GM12878 (cell line): ENCODE results near the gene GID4. TPM values are rescaled to one million over a fixed set of nuclear protein-coding genes. Genes with fewer than 3 reads are reported as not detected.

Experiments used
- ATAC-seq: fragments of 200-7000 bp; cut with Tn5 transposase; 3 replicates; pipeline ENCODE4 v1.9.1; 2020; ENCODE audit warnings: mild to moderate bottlenecking, moderate library complexity
- BruUV-seq: library from RNA; stranded (reverse); fragments of 400-500 nt; replicated peaks from 2 replicates; lab custom pipeline; 2021; lab: Mats Ljungman, UMichigan
- CTCF ChIA-PET: fragments of 300-600 bp; sonication (Branson Sonifier 250); formaldehyde crosslinking; extraction: SDS; loops from one replicate; lab custom pipeline; 2021; ENCODE audit warnings: inconsistent platforms; lab: Yijun Ruan, JAX
- POLR2A ChIA-PET: fragments of 350-600 bp; formaldehyde crosslinking; extraction: SDS; loops from one replicate; lab custom pipeline; 2021; ENCODE audit warnings: inconsistent platforms; lab: Charles Lee
- RAD21 ChIA-PET: fragments of 300-600 bp; sonication (Branson Sonifier 250); formaldehyde crosslinking; loops from one replicate; lab custom pipeline; 2023; ENCODE audit warnings: antibody characterized with exemption; ENCODE audit not compliant: unreplicated experiment; lab: Charles Lee
- SMC1A ChIA-PET: fragments of 300-600 bp; sonication (Branson Sonifier 250); formaldehyde crosslinking; loops from one replicate; lab custom pipeline; 2023; ENCODE audit not compliant: unreplicated experiment, uncharacterized antibody; lab: Charles Lee
- DNase-seq: peaks from one replicate; pipeline ENCODE4 v3.0.0-alpha.2; 2011; ENCODE audit warnings: low read depth, low spot score
- FAIRE-seq: peaks from 3 replicates; lab custom pipeline; 2011; peaks lifted over from hg19 to GRCh38; lab: Jason Lieb, UNC
- H2AFZ ChIP-seq: 2 replicates; pipeline ENCODE4 v1.6.0; 2011; ENCODE audit warnings: low read depth, low read length, control low read depth; ENCODE audit not compliant: control insufficient read depth
- H3K27ac ChIP-seq: 2 replicates; pipeline ENCODE4 v1.5.1; 2011; ENCODE audit warnings: control low read depth; ENCODE audit not compliant: control insufficient read depth, insufficient read depth
- H3K27me3 ChIP-seq, 2 experiments: replicated peaks in 1 of 2; 2 replicates each; pipeline versions ENCODE4 v1.6.0 to v1.6.1; 2011; ENCODE audit warnings: low read length in 1 of 2; ENCODE audit not compliant: control insufficient read depth in 2 of 2, insufficient read depth in 2 of 2
- H3K36me3 ChIP-seq, 2 experiments: 2 replicates each; pipeline ENCODE4 v1.5.1; 2011; ENCODE audit warnings: low read length in 1 of 2; ENCODE audit not compliant: control insufficient read depth in 2 of 2, insufficient read depth in 2 of 2
- H3K4me1 ChIP-seq: 2 replicates; pipeline ENCODE4 v1.6.1; 2011; ENCODE audit warnings: mild to moderate bottlenecking, low read length, moderate library complexity, mixed read lengths; ENCODE audit not compliant: control insufficient read depth, insufficient read depth
- H3K4me2 ChIP-seq: 2 replicates; pipeline ENCODE4 v1.6.0; 2011; ENCODE audit warnings: control low read depth; ENCODE audit not compliant: control insufficient read depth, insufficient read depth
- H3K4me3 ChIP-seq: fragments of 200-600 bp; sonication (generic); 2 replicates; pipeline ENCODE4 v1.5.1; 2016
- H3K79me2 ChIP-seq: 2 replicates; pipeline ENCODE4 v1.6.0; 2011; ENCODE audit warnings: low read length; ENCODE audit not compliant: control insufficient read depth, insufficient read depth
- H3K9ac ChIP-seq: 2 replicates; pipeline ENCODE4 v1.8.0; 2011; ENCODE audit warnings: low read length, control low read depth, mixed read lengths; ENCODE audit not compliant: control insufficient read depth, insufficient read depth
- H3K9me3 ChIP-seq: replicated peaks from 3 replicates; pipeline ENCODE4 v1.5.1; 2011; ENCODE audit warnings: mild to moderate bottlenecking, low read length; ENCODE audit not compliant: control insufficient read depth, insufficient read depth
- H4K20me1 ChIP-seq: 2 replicates; pipeline ENCODE4 v1.6.0; 2011; ENCODE audit not compliant: control insufficient read depth, insufficient read depth
- BCL3 ChIP-seq: IDR thresholded peaks from 2 replicates; pipeline ENCODE4 v1.6.1; 2011; ENCODE audit warnings: borderline replicate concordance, low read depth, mild to moderate bottlenecking, moderate library complexity, low read length; ENCODE audit not compliant: insufficient read depth, poor library complexity, severe bottlenecking
- CHD1 ChIP-seq: IDR thresholded peaks from 2 replicates; pipeline ENCODE4 v1.6.1; 2012; ENCODE audit warnings: low read depth, low read length, improper control_type of control experiment
- CTCF ChIP-seq, 3 experiments: IDR thresholded peaks in 2 of 3; conservative IDR thresholded peaks in 1 of 3; 2 replicates each; pipeline ENCODE4 v1.5.1; 2011; ENCODE audit warnings: low read depth in 3 of 3, low read length in 3 of 3, mild to moderate bottlenecking in 3 of 3, control low read depth in 2 of 3, moderate library complexity in 2 of 3, inconsistent platforms in 1 of 3, mixed read lengths in 1 of 3; ENCODE audit not compliant: control insufficient read depth in 2 of 3, insufficient read depth in 1 of 3; ENCODE audit errors: extremely low read depth in 1 of 3
- E4F1 ChIP-seq: fragments of 450-650 bp; IDR thresholded peaks from 2 replicates; pipeline ENCODE4 v1.6.1; 2018; ENCODE audit warnings: borderline replicate concordance, mild to moderate bottlenecking; ENCODE audit not compliant: partially characterized antibody
- ESRRA ChIP-seq: IDR thresholded peaks from 2 replicates; pipeline ENCODE4 v1.6.1; 2012; ENCODE audit warnings: mild to moderate bottlenecking, low read length, improper control_type of control experiment
- HDAC2 ChIP-seq: fragments of 200-600 bp; sonication (generic); IDR thresholded peaks from 2 replicates; pipeline ENCODE4 v1.6.1; 2017
- IRF4 ChIP-seq: IDR thresholded peaks from 2 replicates; pipeline ENCODE4 v1.6.1; 2011; ENCODE audit warnings: low read depth, low read length
- PRDM15 ChIP-seq: fragments of 450-650 bp; formaldehyde crosslinking; IDR thresholded peaks from 2 replicates; pipeline ENCODE4 v1.4.0; 2020; ENCODE audit warnings: mild to moderate bottlenecking, moderate library complexity
- RAD21 ChIP-seq: IDR thresholded peaks from 2 replicates; pipeline ENCODE4 v1.6.1; 2011; ENCODE audit warnings: mild to moderate bottlenecking, low read depth, low read length, moderate library complexity; ENCODE audit not compliant: insufficient read depth
- TCF12 ChIP-seq: IDR thresholded peaks from 2 replicates; pipeline ENCODE4 v1.6.1; 2011; ENCODE audit warnings: low read depth, mild to moderate bottlenecking, low read length
- USF2 ChIP-seq: IDR thresholded peaks from 2 replicates; pipeline ENCODE4 v1.6.1; 2011; ENCODE audit warnings: low read depth, low read length, improper control_type of control experiment, borderline replicate concordance
- in situ Hi-C: fragments of 300-500 bp; cut with MboI; formaldehyde crosslinking; loops from 9 replicates; pipeline ENCODE4 v1.14.3; 2018; ENCODE audit warnings: mixed read lengths
- intact Hi-C: fragments of 100-400 bp; cut with micrococcal nuclease; formaldehyde crosslinking; loops from one replicate; pipeline ENCODE4 v1.14.2; 2022; ENCODE audit not compliant: unreplicated experiment
- polyA plus RNA-seq, 11 experiments: library from polyadenylated mRNA; depleted of rRNA in 4 of 11; unstranded in 6 of 11; stranded (reverse) in 5 of 11; fragments of >200 nt; fragmentation: Nextera tagmentation in 4 of 11; fragmentation: Illumina TruSeq in 1 of 11; extraction: Ambion mirVana in 4 of 11; extraction: Trizol in 1 of 11; gene quantifications; 1 replicate in 1 of 11; 2 replicates in 10 of 11; pipeline versions ENCODE4 v1.2.1 to v1.2.3, GENCODE V29; 2011 to 2016; ENCODE audit warnings: inconsistent platforms in 2 of 11, missing spikeins in 2 of 11, low read depth in 1 of 11
- total RNA-seq, 4 experiments: library from RNA; depleted of rRNA in 3 of 4; stranded (reverse); fragments of >200 nt in 3 of 4; fragmentation: Illumina TruSeq in 1 of 4; extraction: Trizol in 1 of 4; gene quantifications; 2 replicates each; pipeline versions ENCODE4 v1.2.1 to v1.2.3, GENCODE V29; 2013 to 2021

Gene GID4
- total and polyA plus RNA-seq, 10 of the 15 experiments (the other 5 are each of a cell fraction or from before 2014, with no cell fraction given): 0.93 to 7.3 (median 3.6) TPM

- POLR2A ChIA-PET: no interaction called here
- DNase-seq (no peak), ATAC-seq (peak; percentile 35; the same call in 1 of the 3 replicates), FAIRE-seq (no peak)
- no peaks in the 10 kb centered on the region for H3K36me3 ChIP-seq
- H3K9ac ChIP-seq: no peak overlapping the region
- no peaks in the 10 kb centered on the region for H4K20me1 ChIP-seq
- CTCF ChIA-PET: no interaction called here
- SMC1A ChIA-PET: no interaction called here
- no peaks in the 10 kb centered on the region for H3K27me3 ChIP-seq
- in situ Hi-C loops: no loop called here
- H2AFZ ChIP-seq: no peak overlapping the region
- no TSS peak for BruUV-seq
- H3K79me2 ChIP-seq: no peaks in the 10 kb centered on the region
- intact Hi-C loops: no loop called here
- RAD21 ChIA-PET: no interaction called here
- no peaks in the 10 kb centered on the region for H3K4me1 ChIP-seq
- H3K27ac ChIP-seq: no peak overlapping the region
- TF ChIP-seq E4F1 (no peak), CHD1 (no peak), IRF4 (no peak), RAD21 (no peak), BCL3 (no peak), CTCF (IDR thresholded peaks at IDR 0.05 in 2 of 3, conservative IDR thresholded peaks at IDR 0.05 in 1 of 3; ENCODE audit: control insufficient read depth in 2 of 3, extremely low read depth in 1 of 3, insufficient read depth in 1 of 3, low read depth in 3 of 3, low read length in 3 of 3) (no peak), PRDM15 (CRISPR knock-in tag) (no peak), HDAC2 (no peak), USF2 (no peak), ESRRA (no peak), TCF12 (no peak)
- H3K9me3 ChIP-seq: no peaks in the 10 kb centered on the region
- H3K4me2 ChIP-seq: no peak overlapping the region
- H3K4me3 ChIP-seq: no peak overlapping the region
Observed at GRCh38 chr17:18071751-18072150, 32.5 kb downstream of the GID4 start.
